IPS-NIHi7 (cell line): ENCODE measurements around the gene CHMP4B.

ENCODE experiments used
- DNase-seq: peaks from one replicate; pipeline ENCODE4 v3.0.0; 2012; ENCODE audit warnings: mixed read lengths; ENCODE audit errors: extremely low spot score

The CHMP4B gene

GRCh38 chr20:33820362-33820761 lies 9.2 kb downstream of the CHMP4B start:
- DNase-seq, result no peak

DNA sequence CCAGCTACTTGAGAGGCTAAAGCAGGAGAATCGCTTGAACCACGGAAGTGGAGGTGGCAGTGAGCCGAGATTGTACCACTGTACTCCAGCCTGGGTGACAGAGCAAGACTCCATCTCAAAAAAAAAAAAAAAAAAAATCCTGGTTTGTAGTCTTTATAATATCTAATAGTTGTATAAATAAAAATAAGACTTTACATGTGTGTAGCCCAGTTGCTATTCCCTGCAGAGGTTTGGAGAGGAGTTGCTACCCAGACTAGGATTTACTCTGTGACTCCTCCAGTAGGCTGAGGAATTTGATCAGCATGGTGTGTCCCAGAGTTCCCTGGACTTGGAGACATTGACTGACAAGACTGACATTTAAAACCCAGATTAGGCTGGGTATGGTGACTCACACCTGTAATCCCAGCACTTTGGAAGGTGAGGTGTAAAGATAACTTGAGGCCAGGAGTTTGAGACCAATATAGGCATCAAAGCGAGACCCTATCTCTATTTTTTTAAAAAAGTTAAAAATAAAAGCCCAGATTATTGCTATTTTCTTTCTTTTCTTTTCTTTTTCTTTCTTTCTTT lies 10.2 kb downstream of the CHMP4B start:
- DNase-seq, result no peak

- DNase-seq, result no peak
Observed at GRCh38 chr20:33822423-33822822, 11.3 kb downstream of the CHMP4B start.

DNA sequence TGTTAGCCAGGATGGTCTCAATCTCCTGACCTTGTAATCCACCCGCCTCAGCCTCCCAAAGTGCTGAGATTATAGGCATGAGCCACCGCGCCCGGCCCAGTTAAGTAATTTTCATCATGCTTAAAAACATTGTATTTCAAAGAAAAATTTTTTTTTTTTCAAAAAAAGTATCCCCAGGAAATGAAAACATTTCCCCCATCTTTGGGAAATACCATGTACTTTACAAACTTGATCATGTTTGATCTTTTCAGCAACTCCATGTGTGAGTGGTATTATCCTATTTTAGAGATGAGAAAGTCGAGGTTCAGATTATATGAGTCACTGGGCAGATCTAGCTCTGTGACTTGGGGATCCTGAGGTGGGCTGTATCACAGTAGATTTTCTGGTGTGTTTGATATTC lies 11.8 kb downstream of the CHMP4B start:
- DNase-seq, result no peak

GRCh38 chr20:33824852-33825251 lies 13.7 kb downstream of the CHMP4B start:
- no peak for DNase-seq

DNA sequence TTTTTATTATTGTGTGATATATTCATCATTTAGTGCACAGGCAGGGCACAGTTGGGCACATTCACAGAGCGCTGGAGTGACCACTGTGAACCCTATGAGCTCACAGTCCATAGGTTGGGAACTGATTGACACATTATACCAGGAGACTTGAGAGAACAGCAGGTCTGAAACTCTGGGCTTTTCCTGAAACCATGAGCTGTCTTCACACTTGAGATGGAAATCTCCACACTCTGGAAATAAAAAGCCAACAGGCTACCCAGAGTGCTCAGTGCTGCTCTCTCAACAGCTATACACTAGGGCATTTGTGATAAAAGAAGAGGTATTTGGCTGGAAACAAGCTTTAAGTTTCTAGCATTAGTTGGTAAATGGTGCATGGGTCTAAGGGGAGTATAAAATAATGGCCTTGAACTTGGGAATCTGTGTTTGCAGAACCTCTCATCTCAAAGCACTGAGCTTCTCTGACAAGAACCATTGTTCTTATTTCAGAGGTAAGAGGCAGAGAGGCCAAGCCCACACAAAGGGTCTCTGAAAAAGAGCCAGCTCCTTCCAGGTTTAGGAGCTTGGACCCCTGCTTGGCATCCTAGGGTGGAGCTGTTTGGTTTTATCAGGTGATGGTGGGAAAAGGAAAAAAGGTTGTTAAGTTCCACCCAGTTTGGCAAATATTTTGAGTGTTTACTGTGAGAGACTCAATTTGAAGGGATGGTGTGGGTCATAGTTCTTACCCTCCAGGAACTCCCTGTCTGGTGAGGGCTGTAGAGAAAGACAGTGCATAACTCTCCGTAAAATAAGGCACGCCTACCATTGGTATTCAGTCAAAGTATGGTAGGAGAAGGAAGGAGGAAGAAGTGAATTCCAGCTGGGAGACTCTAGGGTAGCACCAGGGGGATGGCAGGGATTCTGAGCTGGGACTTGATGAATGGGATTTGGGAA lies 14.5 kb downstream of the CHMP4B start:
- no peak for DNase-seq

GRCh38 chr20:33826270-33826897 lies 15.2 kb downstream of the CHMP4B start:
- peak; percentile 61 for DNase-seq

DNA sequence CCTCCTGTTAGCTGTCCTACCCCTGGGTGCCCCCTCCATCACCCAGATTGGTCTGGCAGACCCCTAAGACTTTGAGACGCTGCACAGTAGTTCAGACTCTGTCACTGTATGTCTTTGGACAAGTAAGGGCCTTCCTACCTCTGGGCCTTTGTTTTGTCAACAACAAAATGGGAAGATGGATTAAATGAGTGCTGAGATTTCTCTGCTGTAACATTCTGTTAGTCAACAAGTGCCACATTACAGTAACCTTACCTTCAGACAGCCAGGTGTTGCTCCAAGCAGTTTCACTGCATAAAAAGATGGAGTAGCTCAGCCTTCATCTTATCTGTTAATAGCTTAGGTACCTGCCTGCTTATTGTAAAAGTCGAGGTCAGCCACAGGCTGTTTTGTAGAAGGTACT lies 16.0 kb downstream of the CHMP4B start:
- no peak for DNase-seq

- no peak for DNase-seq
Observed at GRCh38 chr20:33827634-33828325, 16.6 kb downstream of the CHMP4B start.

DNA sequence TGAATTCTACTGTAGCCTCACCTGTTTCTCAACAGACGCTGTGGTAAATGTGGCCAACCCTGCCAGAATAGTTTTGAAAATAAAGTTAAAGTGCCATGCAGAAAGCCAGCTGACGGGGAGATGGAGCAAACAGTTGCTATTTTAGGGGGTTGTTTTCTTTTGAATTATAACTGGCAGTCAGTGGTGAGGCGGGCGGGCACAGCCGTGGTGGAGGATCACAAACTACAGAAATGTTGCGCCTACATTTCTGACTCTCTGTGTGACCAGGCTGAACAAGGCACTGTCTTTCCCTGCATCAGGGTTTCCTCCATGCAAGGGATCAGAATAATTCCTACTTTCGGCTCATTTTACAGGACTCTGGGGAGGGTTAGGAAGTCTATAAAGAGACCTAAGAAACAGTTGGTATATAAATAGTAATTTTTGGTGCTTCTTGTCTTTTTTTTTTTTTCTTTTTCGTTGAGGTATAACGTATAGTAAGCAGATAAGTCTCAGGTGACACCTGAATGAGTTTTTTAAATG lies 17.2 kb downstream of the CHMP4B start:
- no peak for DNase-seq

DNA sequence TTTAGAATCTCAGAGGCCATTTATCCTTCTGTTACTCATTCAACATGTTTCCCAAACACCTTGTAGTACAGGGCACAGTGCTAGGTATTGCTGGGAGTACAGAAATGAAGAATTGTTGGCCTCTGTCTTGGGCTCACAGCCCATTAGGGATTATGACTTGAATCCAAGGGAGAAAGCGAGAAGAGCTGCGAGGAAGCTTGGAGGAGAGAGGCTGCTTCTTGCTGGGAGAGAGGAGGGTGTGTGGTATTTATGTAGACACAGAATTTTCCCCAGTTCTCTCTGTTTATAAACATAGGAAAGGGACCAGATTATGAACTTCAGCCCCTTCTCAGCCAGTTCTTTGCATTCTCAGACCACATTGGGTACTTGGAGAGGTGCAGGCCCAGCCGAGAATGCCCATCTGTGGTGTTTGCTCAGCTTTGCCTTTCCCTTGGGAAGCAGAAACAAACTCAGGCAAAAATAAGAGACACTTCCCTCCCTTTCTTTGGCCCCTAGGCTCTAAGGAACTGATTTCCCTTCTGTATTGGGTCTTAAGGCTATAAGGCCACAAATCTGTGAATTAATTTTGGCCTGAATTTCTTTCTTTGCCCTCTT lies 17.9 kb downstream of the CHMP4B start:
- no peak for DNase-seq

GRCh38 chr20:33829636-33830035 lies 18.5 kb downstream of the CHMP4B start:
- DNase-seq, result no peak

DNA sequence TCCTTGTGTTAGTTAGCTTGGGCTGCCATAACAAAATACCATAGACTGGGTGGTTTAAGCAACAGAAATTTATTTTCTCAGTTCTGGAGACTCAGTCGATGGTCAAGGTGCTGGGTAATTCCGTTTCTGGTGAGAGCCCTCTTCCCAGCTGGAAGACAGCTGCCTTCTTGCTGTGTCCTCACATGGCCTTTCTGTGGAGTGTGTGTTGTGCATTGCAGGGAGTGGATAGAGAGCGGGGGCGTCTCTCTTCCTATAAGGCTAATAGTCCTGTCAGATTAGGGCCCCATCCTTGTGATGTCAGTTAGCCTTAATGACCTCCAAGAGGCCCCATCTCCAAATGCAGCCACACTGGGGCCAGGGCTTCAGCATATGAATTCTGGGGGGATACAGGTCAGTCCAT lies 19.2 kb downstream of the CHMP4B start:
- DNase-seq, result no peak

GRCh38 chr20:33832103-33832804 lies 21.1 kb downstream of the CHMP4B start:
- no peak for DNase-seq

DNA sequence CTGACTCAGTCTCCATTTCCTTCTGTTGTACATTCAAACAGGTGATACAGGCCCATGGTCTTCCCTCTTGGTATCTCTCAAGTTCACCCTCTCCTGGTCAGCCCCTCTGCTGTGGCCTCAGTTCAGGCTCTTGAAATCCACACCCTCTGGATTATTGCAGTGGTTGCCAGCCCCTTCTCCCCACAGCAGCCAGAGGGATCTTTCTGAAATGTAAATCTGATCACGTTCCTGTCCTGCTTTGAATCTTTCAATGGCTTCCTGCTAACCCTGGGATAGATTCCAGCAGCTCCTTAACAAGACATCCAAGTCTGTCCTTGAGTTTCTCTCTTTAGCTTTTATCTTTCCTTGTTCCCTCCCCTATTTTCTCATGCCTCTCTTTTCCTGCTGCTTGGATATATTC lies 22.2 kb downstream of the CHMP4B start:
- DNase-seq, result no peak

DNA sequence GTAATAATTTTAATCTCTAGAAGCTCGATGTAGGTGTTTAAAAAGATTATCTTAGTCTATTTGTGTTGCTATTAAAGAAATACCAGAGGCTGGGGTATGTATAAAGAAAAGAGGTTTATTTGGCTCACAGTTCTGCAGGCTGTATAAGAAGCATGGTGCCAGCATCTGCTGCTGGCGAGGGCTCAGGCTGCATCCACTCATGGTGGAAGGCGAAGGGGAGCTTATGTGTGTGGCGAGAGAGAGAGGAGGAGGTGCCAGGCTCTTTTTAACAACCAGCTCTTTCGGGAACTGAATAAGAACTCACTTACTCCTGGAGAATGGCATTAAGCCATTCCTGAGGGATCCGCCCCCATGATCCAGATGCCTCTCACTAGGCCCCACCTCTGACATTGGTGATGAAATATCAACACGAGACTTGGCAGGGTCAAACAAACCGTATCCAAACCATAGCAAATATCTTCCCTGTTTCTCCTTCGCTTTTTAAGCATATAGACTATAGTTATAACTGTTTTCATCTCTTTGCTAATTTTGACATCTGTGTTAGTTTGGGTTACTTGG lies 24.5 kb downstream of the CHMP4B start:
- no peak for DNase-seq

DNA sequence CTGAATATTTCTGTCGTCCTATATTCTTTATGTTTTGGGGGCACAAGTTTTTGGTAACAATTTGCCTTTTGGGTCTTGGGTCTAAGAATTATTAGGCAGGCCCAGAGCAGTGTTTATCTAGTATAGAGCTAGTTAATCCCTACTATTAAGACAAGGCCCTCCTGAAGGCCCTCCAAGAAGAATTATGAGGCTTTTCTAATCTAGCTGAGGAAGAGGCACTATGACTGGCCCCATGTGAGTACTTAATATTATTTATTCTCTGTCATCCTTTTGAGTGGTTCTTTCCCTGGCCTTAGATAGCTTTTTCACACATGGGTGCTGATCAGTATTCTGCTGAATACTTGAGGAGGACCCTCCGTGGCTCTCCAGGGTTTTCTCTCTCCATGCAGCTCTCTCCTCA lies 25.1 kb downstream of the CHMP4B start:
- no peak for DNase-seq

DNA sequence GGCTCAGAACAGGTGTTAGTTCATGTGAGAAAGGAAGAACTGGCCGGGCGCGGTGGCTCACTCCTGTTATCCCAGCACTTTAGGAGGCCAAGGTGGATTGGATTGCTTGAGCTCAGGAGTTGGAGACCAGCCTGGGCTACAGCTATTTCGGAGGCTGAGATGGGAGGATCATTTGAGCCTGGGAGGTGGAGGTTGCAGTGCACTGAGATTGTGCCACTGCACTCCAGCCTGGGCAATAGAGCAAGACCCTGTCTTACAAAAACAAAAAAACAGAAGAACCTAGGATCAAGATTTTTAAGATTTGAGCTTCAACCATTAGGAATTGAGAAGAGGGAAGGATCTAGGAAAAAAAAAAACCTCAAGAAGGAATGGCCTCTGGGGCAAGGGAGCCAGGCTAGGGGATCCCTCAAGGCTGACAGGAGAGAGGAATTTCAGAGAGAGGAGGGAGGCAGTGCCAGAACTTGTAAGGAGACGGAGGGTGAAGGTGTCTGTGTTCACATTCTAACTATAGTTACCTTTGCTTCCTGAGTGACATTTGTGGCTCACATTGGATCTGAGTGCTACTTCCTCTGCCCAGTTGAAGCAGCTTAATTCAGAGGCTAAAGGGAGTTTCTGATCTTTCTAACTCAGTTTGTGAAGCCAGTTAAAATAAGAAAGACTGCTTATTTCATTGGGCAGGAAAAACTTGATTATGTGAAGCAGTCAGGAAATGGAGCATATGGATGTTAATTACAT lies 26.1 kb downstream of the CHMP4B start:
- DNase-seq, result no peak

DNA sequence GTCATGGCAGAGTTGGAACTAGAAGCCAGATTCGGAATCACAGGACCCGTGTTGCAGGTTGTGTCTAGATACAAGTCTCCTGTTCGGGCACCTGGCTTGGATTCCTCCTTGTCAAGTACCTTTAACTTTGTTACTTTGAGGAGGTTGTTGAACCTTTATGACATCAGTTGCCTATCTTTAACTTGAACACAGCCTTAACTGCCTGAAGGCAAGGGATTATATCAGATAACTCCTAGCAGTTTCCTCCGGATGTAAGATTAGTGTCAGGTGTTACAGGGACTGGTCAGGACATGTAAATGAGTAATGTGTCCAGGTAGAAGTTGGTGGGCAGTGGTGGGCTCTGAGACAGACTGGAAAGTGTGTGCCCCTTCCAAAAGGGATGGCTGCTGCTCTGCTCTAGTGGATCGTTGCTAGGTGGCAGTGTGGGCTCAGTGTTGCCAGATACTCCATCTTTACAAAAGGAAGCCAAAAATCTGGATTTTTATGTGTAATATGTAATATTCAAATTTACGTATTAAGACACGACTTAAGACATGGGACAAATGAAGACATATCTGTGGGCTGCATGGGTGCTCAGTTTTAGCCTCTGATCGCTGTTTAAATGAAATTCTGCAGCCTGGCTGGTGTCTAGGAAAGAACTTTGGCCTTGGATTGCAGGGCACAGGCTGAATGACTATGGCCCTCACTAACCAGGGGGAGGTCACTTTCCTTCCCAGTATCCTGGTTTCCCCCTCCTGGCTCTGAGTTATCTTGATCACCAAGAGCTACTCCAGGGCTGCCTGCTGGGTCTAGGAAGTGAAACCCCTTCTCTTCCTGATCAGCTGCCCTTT lies 27.1 kb downstream of the CHMP4B start:
- DNase-seq, result no peak
